ENCODE results near the gene CYP19A1. TPM values are rescaled to one million over a fixed set of nuclear protein-coding genes. Genes with fewer than 3 reads are reported as not detected.
"Not testable (repeated sequence)": the region's sequence is repeated elsewhere in the genome, so short reads cannot be mapped to it uniquely, and the experiment has no call there.

The CYP19A1 gene
- total and polyA plus RNA-seq, 2 donors, result 0.69 to 0.99 TPM

DNA sequence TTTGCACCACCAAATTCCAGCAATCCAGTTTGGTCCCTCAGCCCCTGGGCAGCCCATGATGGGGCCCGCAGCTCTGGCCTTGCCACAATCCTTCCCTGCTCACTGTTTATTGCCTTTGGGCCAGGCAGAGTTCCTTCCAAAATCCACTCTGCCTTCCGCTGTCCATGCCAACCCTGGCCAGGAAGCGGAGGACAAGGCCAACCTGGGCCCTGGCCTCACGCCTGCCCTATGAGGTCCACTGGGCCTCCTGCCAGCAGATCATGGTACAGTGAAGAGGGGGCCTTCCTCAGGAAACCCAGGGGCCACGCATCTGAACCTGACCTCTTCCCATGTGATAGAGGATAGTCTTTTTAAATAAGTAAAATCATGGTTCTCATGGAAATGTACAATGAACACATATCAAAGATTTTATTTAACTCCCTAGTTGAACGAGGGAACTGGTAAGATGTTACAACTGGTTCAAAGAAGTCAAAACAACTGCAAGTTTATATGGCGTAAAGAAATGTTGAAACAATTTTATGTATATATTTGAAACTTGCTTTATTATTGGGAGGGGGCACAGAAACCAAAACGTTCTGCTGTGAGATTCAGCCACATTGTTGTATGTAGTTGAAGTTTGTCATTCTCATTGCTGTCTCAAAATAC, 147.8 kb downstream of the CYP19A1 start:
- WGBS, result 81% methylated on average over 8 of the region's 8 CpGs
- H3K4me3 ChIP-seq (ENCODE audit: low read depth, low read length), result no peak overlapping the region

DNA sequence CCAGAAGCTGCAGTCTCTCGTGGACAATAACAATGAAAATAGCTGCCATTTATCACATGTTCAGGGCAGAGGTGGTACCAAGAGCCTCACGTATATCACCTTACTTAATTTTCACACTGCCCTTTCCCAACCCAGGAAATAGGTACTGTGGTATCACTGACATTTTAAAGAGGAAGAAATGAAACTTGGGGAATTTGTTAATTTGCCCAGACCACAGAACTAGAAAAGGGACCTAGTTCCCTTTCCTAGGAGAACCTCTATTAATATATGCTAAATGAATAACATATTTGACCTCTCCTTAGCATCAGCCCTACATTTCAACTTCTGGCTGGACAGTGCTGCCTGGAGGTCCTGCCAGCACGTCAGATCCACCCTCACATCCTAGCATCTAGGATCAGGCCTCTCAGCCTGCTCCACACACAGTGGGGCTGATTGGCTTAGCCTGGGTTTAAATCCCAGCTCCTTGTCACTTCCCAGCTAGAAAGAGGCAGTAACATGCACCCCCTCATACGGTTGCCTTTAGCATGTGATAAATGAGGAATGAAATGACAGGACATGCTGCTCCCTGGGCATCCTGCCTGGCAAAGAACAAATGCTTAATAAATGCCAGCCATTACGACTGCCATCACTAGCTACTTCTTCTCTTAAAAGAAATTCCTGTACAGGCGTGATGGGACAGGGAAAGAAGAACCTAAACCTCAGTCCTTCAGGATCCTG, 148.6 kb downstream of the CYP19A1 start:
- Histone ChIP-seq H3K27ac (ENCODE audit: low read depth) (no peak overlapping the region), H3K4me1 (ENCODE audit: insufficient read depth) (no peaks in the 10 kb centered on the region), H3K36me3 (ENCODE audit: insufficient read depth) (no peaks in the 10 kb centered on the region), H3K4me3 (ENCODE audit: low read depth, low read length) (no peak overlapping the region)
- DNase-seq (ENCODE audit: extremely low spot score), result no peak
- WGBS, result 79% methylated on average over 6 of the region's 6 CpGs

More for the DNA sequence above, 147.8 kb downstream of the CYP19A1 start:
- Histone ChIP-seq H3K27ac (ENCODE audit: low read depth) (no peak overlapping the region), H3K36me3 (ENCODE audit: insufficient read depth) (no peaks in the 10 kb centered on the region), H3K4me1 (ENCODE audit: insufficient read depth) (no peaks in the 10 kb centered on the region)
- no peak for DNase-seq (ENCODE audit: extremely low spot score)

DNA sequence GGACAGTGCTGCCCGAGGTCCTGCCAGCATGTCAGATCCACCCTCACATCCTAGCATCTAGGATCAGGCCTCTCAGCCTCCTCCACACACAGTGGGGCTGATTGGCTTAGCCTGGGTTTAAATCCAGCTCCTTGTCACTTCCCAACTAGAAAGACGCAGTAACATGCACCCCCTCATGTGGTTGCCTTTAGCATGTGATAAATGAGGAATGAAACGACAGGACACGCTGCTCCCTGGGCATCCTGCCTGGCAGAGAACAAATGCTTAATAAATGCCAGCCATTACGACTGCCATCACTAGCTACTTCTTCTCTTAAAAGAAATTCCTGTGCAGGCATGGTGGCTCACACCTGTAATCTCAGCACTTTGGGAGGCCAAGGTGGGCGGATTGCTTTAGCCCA, 149.6 kb downstream of the CYP19A1 start:
- H3K27ac ChIP-seq (ENCODE audit: low read depth); H3K36me3 ChIP-seq (ENCODE audit: insufficient read depth); H3K4me3 ChIP-seq (ENCODE audit: low read depth, low read length); H3K4me1 ChIP-seq (ENCODE audit: insufficient read depth); DNase-seq (ENCODE audit: extremely low spot score): not testable (repeated sequence)
- 88% methylated on average over 6 of the region's 6 CpGs for WGBS

DNA sequence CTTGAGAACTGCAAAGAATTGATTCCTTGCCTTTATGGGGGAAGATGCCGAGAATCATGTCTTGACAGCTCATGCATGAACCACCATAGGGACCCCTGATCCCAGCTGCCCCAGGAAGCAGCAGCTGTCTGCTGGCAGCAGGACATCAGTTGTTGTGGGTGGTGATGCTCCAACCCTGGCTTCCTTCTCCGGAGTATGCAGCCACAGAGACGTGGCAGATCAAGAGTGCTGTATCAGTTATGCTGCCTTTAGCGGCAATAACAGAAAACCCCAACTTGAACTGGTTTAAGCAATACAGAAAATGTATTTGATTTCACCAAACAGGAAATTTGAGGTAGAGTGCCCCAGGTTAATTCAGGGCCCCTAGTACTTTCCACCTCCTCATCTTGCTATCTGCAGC, 151.5 kb downstream of the CYP19A1 start:
- no peak overlapping the region for H3K4me3 ChIP-seq (ENCODE audit: low read depth, low read length)
- 86% methylated on average over 4 of the region's 4 CpGs for WGBS
- no peaks in the 10 kb centered on the region for H3K36me3 ChIP-seq (ENCODE audit: insufficient read depth)
- no peak for DNase-seq (ENCODE audit: extremely low spot score)
- no peak overlapping the region for H3K27ac ChIP-seq (ENCODE audit: low read depth)
- no peaks in the 10 kb centered on the region for H3K4me1 ChIP-seq (ENCODE audit: insufficient read depth)

DNA sequence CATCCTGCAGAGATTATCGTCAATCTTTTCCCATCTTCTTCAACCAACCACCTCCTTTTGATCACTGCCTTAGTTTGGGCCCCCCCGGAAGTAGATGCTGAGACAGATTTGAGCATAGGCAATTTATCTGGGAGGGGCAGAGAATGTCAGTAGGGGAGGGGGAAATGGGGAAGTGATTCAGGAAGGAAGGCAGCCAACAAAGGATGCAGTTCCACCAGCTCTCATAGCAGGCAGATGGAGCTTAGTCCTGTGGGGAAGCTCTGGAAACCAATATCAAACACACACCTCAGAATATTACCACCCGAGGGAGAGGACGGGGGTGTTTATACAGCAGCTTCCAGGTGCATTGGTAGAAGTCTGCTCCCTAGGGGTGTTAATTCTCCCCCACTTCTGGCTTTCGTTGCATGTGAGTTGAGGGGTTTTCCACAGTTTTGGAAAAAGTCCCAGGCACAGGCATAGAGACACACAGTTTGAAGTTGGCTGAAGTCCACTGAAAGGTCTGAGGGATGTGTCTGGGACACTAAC, 152.2 kb downstream of the CYP19A1 start:
- DNase-seq (ENCODE audit: extremely low spot score), result no peak
- no peak overlapping the region for H3K27ac ChIP-seq (ENCODE audit: low read depth)
- no peaks in the 10 kb centered on the region for H3K4me1 ChIP-seq (ENCODE audit: insufficient read depth)
- H3K4me3 ChIP-seq (ENCODE audit: low read depth, low read length), result no peak overlapping the region
- no peaks in the 10 kb centered on the region for H3K36me3 ChIP-seq (ENCODE audit: insufficient read depth)
- WGBS, result 70% methylated on average over 5 of the region's 5 CpGs

DNA sequence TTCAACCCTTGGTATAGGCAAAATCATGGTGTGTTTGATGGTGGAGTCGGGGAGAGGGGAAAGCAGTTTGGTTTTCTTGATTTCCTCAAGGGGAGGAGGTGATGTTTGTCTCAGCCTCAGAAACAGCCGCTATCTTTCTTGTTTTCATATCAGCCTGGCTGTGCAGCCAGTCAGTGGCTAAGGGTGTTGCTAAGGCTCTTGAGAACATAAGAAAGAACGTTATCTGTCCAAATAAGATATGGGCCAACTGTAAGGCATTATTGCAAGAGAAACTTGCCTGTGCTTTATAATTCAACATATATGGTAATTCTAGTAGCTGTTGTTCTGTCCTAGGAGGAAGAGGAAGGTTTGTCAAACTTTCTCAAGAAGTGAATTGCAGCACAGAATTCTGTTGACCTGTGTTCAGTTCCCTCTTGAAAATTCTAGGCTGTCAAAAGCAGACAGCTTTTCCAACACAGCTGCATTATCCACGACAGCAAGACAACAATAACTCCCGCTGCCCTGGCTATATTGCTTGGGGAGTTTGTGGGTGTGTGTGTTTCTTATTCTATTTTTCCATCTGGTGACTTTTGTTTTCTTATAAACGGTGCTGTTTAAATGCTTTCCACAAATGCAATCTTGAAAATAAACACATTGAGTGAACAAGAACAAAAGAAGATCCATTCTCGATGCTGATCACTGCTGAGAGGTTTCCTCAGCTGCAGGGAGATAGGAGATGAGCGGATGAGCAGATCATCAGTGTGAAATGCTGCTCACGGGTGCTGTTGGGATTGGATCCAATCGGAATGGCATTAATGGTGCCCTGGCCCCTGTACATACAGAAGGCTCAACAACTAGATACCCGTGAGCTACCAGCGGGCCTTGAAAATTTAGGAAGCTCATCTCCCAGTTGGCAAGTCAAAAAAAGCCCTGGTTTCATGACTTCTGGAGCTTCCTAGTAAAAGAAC, 152.9 kb downstream of the CYP19A1 start:
- Histone ChIP-seq H3K36me3 (ENCODE audit: insufficient read depth) (no peaks in the 10 kb centered on the region), H3K4me1 (ENCODE audit: insufficient read depth) (no peaks in the 10 kb centered on the region), H3K27ac (ENCODE audit: low read depth) (no peak overlapping the region), H3K4me3 (ENCODE audit: low read depth, low read length) (no peak overlapping the region)
- no peak for DNase-seq (ENCODE audit: extremely low spot score)
- 71% methylated on average over 12 of the region's 12 CpGs for WGBS

DNA sequence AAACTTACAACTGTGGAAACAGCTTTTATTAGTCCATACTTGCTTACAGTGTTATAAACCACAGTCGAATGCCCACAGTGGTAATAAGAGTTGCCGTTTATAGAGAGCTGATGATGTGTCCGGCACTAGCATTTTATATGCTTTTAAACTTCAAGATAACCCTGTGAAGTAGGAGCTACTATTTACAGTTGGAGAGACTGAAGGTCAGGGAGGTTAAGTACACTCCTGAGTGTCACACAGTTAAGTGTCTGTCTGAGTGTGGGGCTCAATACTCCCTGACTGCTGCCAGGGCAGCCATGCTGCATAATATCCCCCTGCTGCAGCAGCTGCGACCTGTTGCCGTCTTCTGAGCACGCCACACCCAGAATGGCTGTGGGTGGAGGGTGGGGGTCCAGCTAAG, 153.8 kb downstream of the CYP19A1 start:
- Histone ChIP-seq H3K27ac (ENCODE audit: low read depth) (no peak overlapping the region), H3K4me1 (ENCODE audit: insufficient read depth) (no peaks in the 10 kb centered on the region), H3K36me3 (ENCODE audit: insufficient read depth) (no peaks in the 10 kb centered on the region), H3K4me3 (ENCODE audit: low read depth, low read length) (no peak overlapping the region)
- DNase-seq (ENCODE audit: extremely low spot score), result no peak
- 43% methylated on average over 6 of the region's 6 CpGs for WGBS

DNA sequence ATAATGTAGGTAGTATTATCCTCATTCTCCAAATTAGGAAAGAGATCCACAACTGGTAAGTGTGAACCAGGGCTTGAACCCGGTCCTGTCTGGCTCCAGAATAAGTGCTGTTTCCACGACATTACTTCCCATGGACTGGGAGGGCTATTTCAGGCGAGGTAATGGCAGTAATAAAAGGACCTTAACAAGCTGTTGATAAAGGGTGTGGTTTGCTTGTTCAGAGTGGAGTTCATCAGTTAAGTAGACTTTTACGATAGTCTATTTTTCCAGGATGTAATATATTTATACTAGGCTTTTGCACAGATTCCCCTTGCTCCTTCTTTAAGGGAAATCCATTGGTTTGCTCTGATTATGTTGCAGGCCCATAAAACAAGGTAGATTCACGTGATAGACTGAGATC, 155.3 kb downstream of the CYP19A1 start:
- Histone ChIP-seq H3K4me1 (ENCODE audit: insufficient read depth) (no peaks in the 10 kb centered on the region), H3K36me3 (ENCODE audit: insufficient read depth) (no peaks in the 10 kb centered on the region), H3K4me3 (ENCODE audit: low read depth, low read length) (no peak overlapping the region), H3K27ac (ENCODE audit: low read depth) (no peak overlapping the region)
- WGBS, result 56% methylated on average over 5 of the region's 5 CpGs
- DNase-seq (ENCODE audit: extremely low spot score), result no peak

DNA sequence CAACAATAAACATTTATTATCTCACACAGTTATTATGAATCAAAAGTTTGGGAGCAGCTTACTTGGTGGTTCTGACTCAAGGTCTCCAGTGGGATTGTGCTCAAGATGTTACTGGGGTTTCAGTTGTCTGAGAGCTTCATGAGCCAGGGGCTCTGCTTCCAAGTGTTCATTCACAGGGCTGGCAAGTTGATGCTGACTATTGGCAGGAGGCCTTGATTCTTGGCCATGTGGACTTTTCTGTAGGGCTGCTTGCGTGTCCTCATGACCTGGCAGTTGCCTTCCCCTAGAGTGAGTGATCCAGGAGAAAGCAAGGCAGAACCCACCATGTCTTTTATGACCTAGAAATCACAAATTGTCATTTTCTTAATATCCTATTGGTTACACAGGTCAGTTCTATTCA, 156.5 kb downstream of the CYP19A1 start:
- no peaks in the 10 kb centered on the region for H3K4me1 ChIP-seq (ENCODE audit: insufficient read depth)
- no peak overlapping the region for H3K4me3 ChIP-seq (ENCODE audit: low read depth, low read length)
- H3K27ac ChIP-seq (ENCODE audit: low read depth), result no peak overlapping the region
- H3K36me3 ChIP-seq (ENCODE audit: insufficient read depth), result no peaks in the 10 kb centered on the region
- 0% methylated on average over 1 of the region's 1 CpG for WGBS
- DNase-seq (ENCODE audit: extremely low spot score), result no peak

DNA sequence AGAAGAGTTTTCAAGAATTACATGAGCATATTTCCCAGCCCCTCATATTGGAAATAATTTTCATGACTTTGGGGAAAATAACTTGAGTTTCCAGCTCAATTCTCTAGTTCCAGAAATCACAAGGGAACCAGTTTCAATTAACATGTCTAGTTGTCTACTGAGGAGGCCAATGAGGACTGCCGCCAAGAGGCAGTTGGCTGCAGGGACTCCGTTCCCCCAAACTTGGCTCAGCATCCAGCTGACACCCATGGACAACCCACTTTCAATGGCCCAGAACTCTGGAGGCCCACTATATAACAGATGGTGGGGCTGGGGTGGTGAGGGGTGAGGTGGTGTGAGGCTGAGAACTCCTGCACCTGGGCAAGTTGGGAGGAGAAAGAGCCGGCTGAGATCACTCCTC, 157.2 kb downstream of the CYP19A1 start:
- DNase-seq (ENCODE audit: extremely low spot score), result no peak

DNA sequence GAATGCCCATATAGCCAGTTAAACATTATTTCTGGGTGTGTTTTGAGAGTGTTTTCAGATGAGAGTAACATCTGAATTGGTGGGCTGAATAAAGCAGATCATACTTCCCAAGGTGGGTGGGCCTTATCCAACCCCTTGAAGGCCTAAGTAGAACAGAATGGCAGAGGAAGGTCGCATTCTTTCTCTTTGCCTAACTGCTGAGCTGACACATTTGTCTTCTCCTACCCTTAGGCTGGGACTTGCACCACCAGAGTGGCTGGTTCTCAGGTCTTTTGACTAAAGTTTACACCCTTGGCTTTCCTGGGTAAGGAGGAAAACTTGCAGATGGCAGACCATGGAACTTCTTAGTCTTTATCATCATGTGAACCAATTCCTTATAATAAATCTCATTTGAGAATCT, 157.9 kb downstream of the CYP19A1 start:
- no peak for DNase-seq (ENCODE audit: extremely low spot score)
- WGBS, result 83% methylated on average over 1 of the region's 1 CpG

More for the DNA sequence above, 157.2 kb downstream of the CYP19A1 start:
- WGBS, result 90% methylated on average over 3 of the region's 3 CpGs
- no peaks in the 10 kb centered on the region for H3K36me3 ChIP-seq (ENCODE audit: insufficient read depth)
- H3K27ac ChIP-seq (ENCODE audit: low read depth), result no peak overlapping the region
- no peaks in the 10 kb centered on the region for H3K4me1 ChIP-seq (ENCODE audit: insufficient read depth)
- no peak overlapping the region for H3K4me3 ChIP-seq (ENCODE audit: low read depth, low read length)

DNA sequence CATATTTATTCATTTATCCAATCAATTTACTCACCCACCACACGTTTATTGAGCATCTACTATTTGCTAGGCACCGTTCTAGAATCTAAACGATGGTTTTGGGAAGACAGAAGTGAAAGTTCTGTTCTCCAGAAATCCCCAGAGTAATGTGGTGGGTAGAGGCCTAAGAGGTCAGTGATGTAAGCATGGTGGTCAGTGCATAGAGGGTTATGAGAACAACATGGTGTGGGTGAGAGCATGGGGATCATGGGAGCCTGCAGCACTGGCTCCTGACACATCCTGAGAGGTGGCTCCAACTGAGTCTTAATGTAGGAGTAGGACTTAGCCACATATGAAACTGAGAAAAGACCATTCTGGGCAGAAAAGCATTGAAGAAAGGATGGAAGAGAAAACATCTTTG, 158.4 kb downstream of the CYP19A1 start:
- Histone ChIP-seq H3K4me3 (ENCODE audit: low read depth, low read length) (no peak overlapping the region), H3K36me3 (ENCODE audit: insufficient read depth) (no peaks in the 10 kb centered on the region), H3K4me1 (ENCODE audit: insufficient read depth) (no peaks in the 10 kb centered on the region), H3K27ac (ENCODE audit: low read depth) (no peak overlapping the region)
- no peak for DNase-seq (ENCODE audit: extremely low spot score)
- WGBS, result 88% methylated on average over 3 of the region's 3 CpGs

More for the DNA sequence above, 157.9 kb downstream of the CYP19A1 start:
- Histone ChIP-seq H3K4me3 (ENCODE audit: low read depth, low read length) (no peak overlapping the region), H3K4me1 (ENCODE audit: insufficient read depth) (no peaks in the 10 kb centered on the region), H3K36me3 (ENCODE audit: insufficient read depth) (no peaks in the 10 kb centered on the region), H3K27ac (ENCODE audit: low read depth) (no peak overlapping the region)

DNA sequence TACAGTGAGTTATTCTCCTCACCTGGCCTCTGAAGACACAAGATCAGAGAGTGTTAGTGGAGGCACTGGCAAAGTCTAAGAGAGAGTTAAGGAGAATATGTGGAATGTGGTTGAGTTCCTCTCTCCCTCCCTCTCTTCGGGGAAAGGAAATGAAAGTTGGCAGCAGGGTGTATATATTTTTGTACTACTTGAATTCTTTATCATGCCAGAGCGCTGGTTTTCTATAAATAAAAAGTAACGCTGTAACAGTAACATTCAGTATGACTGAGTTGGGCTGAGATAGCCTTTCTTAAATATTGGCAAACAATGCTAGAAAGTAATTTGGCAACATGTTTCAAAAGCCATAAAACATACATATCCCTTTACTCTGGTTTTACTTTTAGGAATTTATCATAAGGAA, 166.2 kb downstream of the CYP19A1 start:
- Histone ChIP-seq H3K4me3 (ENCODE audit: low read depth, low read length) (no peak overlapping the region), H3K4me1 (ENCODE audit: insufficient read depth) (no peaks in the 10 kb centered on the region), H3K36me3 (ENCODE audit: insufficient read depth) (no peaks in the 10 kb centered on the region), H3K27ac (ENCODE audit: low read depth) (no peak overlapping the region)
- 5% methylated on average over 3 of the region's 3 CpGs for WGBS
- DNase-seq (ENCODE audit: extremely low spot score), result no peak
